CD4-positive, alpha-beta T cell treated with Interferon gamma for 1 hour (primary cell): ENCODE data around the gene TRNP1.
"Not testable (repeated sequence)": the region's sequence is repeated elsewhere in the genome, so short reads cannot be mapped to it uniquely, and the experiment has no call there.

Source experiments
- DNase-seq: peaks from one replicate; pipeline ENCODE4 v3.0.0-alpha.2; 2020

TRNP1 gene

DNA sequence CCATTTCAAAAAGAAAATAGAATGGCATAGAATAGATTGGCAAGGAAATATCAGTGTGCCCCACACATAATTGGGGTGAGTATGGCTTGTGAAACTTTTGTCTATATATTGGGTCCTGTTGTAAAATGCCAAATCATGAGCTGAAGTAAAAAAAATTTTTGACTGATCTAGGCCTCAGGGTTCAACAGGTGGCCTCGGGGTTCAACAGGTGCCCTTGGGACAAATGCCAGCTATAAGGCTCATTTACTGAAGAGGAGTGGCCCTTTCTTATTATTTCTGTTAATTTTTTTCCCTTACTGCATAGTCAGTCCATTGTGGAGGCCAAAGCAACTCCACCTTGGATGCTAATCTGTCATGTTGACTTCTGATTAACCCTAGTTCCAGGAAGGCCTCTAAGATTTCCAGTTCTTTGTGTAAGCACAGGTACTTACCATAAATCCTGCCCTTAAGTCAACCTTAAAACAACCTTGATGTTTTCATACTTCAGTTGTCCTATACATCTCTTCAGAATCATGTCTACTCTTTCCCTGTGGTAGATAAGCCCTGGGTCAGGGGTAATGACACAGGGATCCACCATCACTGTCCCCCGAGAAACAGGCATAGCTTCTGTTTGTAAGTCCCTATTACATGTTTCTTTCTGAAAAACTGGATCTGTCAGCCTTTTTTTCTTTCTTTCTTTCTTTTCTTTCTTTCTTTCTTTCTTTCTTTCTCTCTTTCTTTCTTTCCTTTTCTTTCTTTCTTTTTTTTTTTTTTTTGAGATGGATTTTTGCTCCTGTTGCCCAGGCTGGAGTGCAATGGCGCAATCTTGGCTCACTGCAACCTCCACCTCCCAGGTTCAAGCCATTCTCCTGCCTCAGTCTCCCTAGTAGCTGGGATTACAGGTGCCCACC, 16.6 kb upstream of the TRNP1 start:
- no peak for DNase-seq

DNA sequence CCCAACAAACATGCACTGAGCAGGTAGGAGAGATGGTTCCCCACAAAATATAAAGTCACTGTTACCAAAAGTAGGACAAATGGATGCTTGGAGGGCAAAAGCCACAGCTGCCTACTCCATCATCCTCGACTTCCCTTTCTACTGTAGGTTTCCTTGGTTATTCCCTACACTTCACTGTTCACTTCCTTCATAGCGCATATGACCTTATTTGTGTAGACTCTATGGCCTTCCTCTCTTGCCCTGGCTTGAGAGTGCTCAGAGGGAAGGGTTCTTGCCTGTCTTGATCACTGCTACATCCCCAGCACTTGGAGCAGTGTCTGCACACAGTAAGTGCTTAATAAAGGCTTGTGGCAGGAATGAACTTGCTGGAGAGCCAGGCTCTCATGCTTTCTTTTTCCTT, 14.6 kb upstream of the TRNP1 start:
- no peak for DNase-seq

DNA sequence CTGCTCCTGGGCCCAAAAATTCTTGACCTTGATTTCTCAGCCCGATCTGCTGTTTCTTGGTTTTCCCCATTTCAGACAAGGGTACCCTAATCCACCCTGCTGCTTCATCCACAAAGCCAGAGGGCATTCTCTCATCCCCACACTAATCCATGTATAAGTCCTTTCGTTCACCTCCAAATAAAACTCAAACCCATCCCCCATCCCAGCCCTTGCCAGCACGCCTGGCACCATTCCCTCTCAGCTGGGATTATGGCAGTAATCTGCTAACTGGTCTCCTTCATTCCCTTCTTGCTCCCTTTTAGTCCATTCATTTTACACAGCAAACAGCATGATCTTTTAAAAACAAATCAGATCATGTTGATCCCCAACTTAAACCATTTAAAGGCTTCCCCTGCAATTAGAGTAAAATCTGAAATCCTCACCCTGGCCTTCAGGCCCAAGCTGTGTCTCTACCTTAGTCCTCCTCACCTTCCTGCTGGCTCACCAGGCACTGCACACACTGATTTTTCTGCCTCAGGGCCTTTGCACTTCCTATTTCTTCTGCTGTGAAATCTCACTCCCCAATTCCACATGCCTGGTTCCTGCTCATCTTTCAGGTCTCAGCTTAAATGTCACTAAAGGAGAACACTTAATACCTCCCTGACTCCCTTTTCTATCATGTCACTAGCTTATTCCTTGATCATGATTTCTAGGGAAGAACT, 12.2 kb upstream of the TRNP1 start:
- no peak for DNase-seq

DNA sequence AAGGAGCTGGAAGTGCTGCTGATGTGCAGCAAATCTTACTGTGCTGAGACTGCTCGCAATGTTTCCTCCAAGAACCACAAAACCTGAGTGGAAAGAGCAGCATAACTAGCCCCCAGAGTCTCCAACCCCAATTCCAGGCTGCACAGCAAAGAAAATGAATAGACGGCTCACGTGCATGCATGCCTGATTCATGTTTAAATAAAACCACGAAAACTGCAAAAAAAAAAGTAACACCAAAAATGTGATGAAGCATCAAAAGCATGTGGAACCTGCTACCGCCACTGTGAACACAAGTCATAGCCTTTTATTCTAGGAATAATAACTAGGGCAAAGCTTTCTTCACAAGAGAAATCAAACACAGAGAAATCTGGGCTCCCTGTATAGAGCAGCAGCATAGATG, 9.6 kb upstream of the TRNP1 start:
- no peak for DNase-seq

DNA sequence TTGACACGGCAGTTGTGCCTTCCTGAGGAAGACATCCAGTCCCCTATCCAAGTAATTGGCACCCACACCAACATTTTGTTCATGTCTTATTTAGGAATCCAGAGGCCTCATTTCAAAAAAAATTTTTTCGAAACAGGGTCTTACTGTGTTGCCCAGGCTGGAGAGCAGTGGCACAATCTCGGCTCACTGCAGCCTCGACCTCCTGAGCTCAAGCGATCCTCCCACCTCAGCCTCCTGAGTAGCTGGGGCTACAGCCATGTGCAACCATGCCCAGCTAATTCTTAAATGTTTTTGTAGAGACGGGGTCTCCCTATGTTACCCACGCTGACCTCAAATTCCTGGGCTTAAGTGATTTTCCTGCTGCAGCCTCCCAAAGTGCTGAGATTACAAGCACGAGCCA, 9.2 kb upstream of the TRNP1 start:
- no peak for DNase-seq

DNA sequence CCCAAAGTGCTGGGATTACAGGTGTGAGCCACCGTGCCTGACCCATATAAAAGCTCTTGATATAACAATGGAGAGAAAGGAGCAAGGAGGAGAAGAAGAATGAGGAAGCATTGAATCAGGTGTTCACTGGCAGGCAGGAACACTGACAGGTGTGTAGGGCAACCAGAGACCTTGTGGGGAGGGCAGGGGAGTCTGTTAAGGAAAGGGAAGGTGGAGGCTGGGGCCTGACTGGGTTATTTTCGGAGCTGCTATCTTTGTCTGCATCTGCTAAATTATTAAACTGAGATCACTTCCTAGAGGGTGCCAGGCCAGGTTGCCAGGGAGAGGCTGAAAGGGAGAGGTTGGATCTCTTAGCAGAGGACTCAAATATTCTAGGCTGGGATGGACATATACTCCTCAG, 6.8 kb upstream of the TRNP1 start:
- no peak for DNase-seq

DNA sequence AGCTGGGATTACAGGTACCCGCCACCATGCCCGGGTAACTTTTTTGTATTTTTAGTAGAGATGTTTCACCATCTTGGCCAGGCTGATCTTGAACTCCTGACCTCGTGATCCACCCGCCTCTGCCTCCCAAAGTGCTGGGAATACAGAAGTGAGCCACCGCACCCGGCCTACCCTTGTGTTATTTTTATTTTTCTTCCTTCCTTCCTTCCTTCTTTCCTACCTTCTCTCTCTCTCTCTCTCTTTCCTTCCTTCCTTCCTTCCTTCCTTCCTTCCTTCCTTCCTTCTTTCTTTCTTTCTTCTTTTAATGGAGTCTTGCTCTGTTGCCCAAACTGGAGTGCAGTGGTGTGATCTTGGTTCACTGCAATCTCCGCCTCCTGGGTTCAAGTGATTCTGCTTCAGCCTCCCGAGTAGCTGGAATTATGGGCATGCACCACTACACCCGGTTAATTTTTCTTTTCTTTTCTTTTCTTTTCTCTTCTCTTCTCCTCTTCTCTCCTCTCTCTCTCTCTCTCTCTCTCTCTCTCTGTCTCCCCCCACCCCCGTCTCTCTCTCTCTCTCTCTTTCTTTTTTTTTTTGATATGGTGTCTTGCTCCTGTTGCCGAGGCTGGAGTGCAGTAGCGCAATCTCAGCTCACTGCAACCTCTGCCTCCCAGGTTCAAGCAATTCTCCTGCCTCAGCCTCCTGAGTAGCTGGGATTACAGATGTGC, 3.9 kb upstream of the TRNP1 start:
- not testable (repeated sequence) for DNase-seq

DNA sequence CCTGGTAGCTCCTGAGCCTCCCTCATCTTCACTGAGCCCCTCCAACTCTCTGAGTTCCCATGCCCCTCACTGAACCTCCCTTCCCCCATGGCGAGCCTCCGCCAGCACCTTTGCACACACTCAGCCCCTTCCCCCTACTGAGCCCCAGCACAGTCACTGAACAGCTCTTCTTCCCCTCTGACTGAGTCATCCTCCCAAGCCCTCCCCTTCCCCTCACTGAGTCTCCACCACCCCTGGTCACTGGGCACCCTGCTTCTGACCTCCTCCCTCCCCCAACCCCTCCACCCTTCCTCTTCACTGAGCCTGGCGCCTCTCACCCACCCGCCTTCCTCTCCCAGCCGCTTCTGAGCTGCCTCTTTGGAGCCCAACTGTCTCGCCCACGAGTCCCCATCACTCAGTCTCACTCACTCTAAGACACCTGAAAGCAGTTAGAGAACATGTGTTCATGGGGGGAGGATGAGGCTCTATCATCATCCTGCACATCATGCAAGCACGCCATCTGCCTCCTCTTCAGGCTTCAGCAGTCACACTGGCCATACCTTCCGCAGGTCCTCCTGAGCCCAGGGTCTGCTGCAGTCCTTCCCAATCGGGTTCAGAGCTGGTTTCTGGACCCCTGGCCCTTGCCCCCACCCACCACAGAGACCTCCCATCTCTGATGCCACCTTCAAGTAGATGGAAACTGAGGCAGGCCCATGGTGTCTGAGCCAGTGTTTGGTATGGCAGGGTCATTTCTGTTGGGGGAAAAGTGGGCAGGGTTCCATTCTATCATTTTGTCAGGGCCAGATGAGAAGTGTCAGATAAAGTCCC, 2.0 kb upstream of the TRNP1 start:
- peak; percentile 39 for DNase-seq

DNA sequence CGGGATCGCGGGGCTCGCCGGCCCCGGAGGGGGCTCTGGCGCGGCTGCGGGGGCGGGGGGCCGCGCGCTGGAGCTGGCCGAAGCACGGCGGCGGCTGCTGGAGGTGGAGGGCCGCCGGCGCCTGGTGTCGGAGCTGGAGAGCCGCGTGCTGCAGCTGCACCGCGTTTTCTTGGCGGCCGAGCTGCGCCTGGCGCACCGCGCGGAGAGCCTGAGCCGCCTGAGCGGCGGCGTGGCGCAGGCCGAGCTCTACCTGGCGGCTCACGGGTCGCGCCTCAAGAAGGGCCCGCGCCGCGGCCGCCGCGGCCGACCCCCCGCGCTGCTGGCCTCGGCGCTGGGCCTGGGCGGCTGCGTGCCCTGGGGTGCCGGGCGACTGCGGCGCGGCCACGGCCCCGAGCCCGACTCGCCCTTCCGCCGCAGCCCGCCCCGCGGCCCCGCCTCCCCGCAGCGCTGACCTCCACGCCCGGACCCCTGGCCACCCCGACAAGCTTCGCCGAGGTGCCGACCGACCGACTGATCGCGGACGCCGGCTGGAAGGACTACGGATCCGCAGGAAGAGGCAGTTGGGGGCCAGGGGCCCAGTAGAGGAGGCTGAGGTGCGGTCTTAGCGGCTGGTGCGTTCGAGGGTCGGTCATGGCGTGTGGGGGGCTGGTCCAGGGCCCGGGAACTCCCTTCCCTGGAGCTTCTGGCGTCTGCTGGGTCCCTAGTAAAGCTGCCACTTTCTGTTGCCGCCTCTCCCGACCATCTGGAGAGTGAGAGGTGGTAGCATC, 711 bp downstream of the TRNP1 start:
- no peak for DNase-seq

DNA sequence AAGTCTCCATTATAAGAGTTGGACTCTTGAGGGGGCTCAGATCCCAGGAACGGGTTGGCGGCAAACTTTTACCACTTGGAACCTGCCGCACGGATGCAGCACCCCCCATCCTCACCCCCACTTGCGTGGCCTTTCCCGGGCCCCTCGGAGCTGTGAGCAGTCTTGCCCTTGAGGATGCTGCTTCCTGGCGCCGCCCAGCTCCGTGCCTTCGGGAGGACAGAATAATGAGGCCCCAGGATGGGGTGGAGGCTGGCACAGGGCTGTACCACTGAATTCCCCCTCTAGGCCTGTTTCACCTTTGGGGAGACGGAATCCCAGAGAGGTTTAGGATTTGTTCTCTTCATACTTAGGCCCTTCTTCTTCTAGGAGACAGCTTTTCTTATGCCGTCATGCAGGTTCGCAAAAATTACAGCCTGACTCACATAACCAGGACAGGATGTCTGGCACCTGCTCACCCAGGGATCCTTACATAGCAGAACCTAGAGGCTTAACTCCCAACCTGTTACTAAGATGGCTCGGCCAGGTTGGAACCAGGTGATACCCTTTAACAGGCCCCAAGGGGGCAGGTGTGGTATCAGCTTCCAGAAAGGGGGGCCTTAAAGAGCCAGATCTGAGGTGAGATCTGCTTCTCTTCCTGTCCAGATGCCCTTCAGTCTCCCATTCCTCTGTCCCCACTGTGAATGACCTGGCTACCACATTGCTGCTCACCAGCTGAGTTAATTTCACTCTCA, 1.5 kb downstream of the TRNP1 start:
- no peak for DNase-seq

DNA sequence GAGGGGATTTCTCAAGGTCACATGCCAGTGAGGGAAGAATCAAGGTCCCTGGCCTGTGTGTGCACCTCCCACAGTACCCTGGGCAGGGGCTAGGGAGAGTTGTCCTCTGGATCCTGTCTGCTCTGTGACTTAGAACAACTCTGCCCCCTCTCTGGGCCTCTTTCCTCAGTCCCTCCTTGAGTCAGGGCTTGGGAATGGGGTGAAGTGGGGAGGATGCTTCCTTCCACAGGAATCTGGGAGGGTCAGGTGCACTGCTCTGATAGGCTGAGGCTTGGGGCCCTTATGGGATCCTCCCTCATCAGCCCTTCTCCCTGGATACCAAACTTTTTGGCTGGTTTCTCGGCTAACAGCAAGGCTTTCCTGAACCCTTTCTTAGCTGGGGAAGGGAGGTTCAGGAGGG, 2.5 kb downstream of the TRNP1 start:
- DNase-seq: no peak

DNA sequence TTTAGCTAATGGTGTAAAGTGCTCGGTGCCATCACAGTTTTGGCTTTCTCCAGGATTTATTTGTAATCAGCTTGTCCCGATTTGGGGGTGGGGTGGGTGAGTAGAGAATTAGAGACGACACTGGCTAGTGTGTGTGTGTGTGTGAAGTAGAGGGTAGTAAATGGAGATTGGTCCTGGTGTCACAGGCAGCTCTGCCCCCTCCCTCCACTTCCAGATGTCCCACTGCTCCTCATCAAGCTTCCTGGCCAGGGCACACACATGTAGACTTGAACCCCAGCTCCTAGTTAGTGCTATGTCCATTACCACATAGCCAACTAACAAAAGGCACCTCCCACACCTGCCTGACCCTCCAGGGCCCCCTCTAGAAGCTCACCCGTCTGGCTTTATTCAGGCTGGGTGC, 3.2 kb downstream of the TRNP1 start:
- DNase-seq: no peak

DNA sequence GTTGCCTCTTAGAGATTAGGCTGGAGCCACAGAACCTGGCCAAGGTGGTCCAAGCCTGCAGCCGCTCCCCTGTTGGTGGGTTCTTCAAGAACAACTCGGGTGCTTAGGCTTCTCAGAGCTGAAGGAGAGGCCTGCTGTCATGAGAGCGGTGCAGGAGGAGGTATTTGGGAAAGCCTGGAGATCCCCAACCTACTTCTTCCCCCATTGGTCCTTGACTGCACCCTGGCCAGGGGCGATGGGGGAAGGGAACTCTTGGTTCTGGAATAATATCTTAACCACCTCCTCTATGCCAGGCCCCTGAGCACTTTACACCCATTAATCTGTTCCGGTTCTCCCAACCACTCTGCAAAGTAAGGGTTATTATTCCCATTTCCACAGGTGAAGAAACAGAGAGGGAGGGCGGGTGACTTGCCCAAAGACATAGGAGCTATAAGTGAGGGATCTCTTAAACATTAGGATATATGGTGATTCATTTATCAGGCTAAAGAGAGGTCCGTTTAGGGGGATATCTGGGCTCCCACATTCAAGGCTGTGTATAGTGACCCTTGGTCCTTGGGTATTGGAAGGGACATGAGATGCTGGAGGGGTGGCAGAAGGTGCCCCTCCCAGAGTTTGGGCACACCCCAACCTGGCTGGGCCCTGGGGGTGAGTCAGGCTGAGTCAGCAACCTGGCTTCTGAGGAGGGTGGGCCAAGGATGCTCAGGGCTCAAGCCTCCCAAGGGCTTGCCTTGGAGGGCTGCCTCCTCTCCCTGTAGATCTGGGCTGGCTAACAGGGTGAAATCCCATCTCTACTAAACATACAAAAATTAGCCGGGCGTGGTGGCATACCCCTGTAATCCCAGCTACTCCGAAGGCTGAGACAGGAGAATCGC, 5.2 kb downstream of the TRNP1 start:
- DNase-seq: no peak

DNA sequence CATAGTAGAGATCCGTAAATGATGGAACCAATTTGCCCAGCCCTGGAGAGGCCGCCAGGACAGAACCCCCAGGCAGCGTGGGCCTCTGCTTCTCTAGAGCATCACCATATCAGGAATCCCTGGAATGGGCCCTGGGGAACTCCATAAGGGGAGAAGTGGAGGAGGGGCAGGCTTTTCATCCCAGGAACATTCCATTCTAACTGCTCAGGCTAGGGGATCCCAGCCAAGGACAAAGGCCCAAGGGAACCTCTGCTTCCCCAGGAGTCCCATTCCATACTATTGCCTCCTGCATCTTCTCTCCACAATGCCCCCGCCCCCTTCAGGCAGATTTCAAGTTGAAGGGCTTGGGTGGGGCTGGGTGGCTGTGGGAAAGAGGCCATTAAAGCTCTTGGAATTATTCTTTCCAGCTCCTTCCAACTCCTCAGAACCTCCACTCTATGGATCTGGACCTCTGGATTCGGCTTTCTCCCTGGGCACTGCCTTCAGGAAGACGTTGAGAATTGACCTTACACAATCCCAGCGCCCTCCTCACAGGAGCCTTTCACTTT, 6.0 kb downstream of the TRNP1 start:
- no peak for DNase-seq

DNA sequence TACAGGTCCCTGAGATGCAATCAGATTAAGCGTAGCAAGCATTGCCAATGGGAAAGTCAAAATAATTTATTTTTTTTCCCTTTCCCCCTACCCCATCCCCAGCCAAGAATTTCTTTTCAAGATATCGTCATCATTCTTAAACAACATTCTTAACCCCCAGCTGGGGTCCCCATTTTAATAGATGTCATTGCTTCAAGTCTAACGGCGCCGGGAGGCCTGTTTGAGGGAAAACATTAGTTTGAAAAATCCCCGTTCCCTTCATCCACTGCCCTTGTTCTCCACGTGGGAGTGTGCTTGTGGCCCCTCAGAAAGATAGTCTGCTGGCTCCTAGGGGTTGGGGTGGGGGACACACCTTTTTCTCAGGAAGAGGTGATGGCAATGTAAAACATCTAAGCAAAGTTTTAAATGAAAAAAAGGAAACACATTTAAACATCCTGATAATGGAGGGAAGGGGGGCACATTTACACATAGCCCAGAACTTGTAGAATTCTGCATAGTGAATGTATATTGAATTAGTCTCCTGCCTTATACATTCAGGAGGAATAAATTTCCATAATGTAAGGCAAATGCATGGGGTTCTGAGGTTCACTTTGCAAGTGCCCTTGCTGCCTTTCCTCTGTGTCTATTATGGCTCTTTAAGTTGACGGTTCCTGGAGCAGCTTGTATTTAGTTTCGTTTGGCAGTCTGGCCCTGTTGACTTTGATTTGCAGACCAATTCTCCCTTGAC, 6.8 kb downstream of the TRNP1 start:
- no peak for DNase-seq

DNA sequence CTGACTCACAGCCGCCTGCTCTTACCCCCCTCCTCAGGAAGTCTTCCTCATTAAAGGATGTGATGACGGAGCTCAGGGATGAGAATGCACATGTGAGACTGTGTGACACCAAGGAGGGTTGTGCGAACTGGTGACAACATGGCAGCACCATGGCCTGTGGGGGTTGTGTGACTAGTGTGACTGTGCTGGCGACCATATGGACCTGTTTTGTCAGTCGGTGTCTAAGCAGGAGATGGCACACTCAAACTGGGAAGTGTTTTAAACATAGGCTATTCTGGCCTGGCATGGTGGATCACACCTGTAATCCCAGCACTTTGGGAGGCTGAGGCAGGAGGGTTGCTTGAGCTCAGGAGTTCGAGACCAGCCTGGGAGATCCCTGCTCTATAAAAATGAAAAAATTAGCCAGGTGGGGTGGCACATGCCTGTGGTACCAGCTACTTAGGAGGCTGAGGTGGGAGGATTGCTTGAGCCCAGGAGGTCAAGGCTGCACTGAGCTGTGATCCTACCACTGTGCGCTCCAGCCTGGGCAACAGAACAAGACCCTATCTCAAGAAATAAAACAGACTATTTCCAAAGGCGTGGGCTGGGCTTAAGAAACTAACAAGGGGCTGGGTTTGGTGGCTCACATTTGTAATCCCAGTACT, 7.4 kb downstream of the TRNP1 start:
- peak; percentile 38 for DNase-seq

DNA sequence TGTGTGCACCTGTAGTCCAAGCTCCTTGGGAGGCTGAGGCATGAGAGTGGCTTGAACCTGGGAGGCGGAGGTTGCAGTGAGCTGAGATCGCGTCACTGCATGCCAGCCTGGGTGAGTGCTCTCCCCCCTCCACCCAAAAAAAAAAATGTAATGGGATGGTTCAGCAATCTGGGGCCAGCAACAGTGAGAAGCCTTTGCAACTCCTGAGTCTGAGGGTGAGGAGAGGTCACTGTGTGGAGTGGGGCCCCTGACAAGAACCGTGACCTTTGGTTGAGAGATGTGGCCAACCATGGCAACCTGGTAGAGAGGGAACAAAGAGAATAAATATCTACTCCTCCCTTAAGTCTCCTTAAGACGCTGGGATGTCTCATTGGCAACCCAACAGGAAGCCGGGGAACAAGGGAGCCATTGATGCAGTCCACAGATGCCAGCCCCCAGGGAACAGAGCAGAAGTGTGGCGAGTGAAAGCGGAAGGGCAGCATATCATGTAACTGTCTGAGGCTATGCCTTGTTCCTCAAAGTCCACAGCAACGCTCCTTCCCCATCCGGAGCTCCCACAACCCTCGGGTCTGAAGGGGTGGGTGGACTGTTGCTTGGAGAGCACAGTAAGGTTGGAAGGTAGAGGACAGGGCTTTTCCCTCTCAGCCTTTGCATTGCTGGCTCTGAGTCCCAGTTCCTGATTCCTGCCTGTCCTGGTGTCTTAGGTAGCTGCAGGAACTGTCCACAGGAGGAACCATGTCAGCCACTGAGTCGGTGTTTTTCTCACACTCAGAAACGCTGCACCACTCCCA, 8.3 kb downstream of the TRNP1 start:
- peak; percentile 77 for DNase-seq
